T-helper 1 cell treated with Interleukin-12 subunit alpha and Interleukin-12 subunit beta and Interleukin-4 antibody, amounts not matched to agents 30 μg/mL and 1 μg/mL, for 36 hours (primary cell): ENCODE data around the gene GPATCH1.

Experiments used
- H3K27ac Mint-ChIP-seq: one replicate; pipeline ENCODE4 v1.8.0; 2021; ENCODE audit warnings: mild to moderate bottlenecking, mixed read lengths
- H3K27me3 Mint-ChIP-seq: one replicate; pipeline ENCODE4 v1.8.0; 2021; ENCODE audit warnings: low read depth, mixed read lengths
- H3K36me3 Mint-ChIP-seq: one replicate; pipeline ENCODE4 v1.8.0; 2021; ENCODE audit warnings: low read depth, mixed read lengths
- H3K4me1 Mint-ChIP-seq: one replicate; pipeline ENCODE4 v1.8.0; 2021; ENCODE audit warnings: low read depth, mixed read lengths
- H3K4me3 Mint-ChIP-seq: one replicate; pipeline ENCODE4 v1.8.0; 2021; ENCODE audit warnings: mild to moderate bottlenecking, moderate library complexity, mixed read lengths
- H3K9me3 Mint-ChIP-seq: one replicate; pipeline ENCODE4 v1.8.0; 2021; ENCODE audit warnings: mixed read lengths

GPATCH1 gene

DNA sequence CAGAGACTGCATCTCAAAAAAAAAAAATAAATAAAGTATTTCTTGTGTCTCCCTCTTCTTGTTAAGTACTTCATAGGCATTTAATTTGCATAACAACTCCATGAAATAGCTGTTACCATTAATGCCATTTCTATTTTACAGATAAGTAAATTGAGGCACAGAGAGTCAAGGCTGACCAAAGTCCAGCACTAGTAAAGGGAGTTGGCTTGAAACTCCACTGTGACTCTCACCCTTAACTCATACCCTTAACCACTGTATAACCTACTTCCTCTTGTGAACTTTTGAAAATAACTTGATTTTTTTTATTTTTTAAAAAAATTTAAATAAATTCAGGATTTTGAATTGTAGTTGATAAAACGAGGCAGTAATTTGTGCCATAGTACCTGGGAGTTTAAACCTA, 6.0 kb downstream of the GPATCH1 start:
- Mint-ChIP-seq H3K4me3 (no peak overlapping the region), H3K27ac (no peak overlapping the region), H3K4me1 (peaks cover 4% of the 10 kb centered on the region), H3K36me3 (peaks cover 10% of the 10 kb centered on the region), H3K9me3 (no peaks in the 10 kb centered on the region), H3K27me3 (no peaks in the 10 kb centered on the region)

- no peaks in the 10 kb centered on the region for H3K4me1 Mint-ChIP-seq
- H3K27ac Mint-ChIP-seq: peak overlapping the region; percentile 14
- H3K27me3 Mint-ChIP-seq: no peaks in the 10 kb centered on the region
- no peak overlapping the region for H3K4me3 Mint-ChIP-seq
- no peaks in the 10 kb centered on the region for H3K9me3 Mint-ChIP-seq
- peaks cover 16% of the 10 kb centered on the region for H3K36me3 Mint-ChIP-seq
Observed at GRCh38 chr19:33089010-33089409, 8.0 kb downstream of the GPATCH1 start.

DNA sequence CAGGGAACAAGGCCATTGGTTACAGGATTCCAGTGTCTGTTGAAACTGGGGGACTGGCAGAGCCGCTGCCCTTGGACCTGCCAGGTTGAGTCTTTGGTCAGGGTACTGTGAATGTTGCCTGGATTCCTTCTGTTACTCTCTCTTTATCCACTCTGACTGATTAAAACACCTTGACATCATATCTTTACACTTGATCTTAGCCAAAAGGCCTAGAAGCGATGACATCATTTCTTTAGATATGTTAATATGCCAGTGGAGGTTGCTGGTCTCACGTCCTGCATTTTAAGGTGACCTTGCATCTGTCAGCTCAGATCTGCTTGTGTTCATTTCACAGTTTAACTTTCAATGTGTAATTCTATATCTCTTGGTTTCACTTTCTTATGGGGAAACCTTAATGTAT, 9.2 kb downstream of the GPATCH1 start:
- Mint-ChIP-seq H3K27me3 (no peaks in the 10 kb centered on the region), H3K27ac (no peak overlapping the region), H3K36me3 (peaks cover 24% of the 10 kb centered on the region), H3K4me3 (no peak overlapping the region), H3K9me3 (no peaks in the 10 kb centered on the region), H3K4me1 (no peaks in the 10 kb centered on the region)

DNA sequence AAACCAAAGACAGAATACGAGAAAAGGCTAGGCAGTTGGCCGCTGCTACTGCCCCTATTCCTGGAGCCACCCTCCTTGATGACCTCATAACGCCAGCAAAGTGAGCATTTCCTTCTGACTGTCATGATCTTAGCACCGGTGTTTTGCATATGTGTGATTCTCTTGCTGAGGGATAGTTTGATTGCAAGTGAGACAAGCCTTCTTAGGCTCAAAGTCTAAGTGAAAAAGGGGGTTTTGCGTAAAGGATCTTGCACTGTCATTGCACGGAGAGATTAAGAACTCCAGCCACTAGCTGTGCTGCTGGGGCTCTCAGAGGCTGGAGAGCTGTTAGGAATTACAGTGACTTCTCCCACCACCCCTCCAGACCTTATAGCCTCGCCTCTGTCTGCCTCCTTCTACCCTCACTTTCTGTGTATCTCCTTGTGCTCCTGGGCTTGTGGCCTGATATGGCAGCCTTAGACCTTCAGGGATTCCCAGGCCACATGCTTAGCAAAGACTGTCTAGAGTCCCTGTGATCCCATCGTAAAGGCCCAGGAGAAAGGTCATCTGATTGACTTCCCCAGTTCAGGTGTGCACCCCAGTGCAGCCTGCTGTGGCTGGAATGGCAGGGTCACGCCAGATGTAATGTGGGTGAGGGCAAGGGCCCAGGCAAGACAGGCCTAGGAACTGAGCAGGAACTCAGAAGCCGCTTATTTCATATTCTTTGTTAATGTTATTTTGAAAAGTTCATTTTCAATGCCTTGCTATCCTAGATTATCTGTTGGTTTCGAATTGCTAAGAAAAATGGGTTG, 12.6 kb downstream of the GPATCH1 start:
- Mint-ChIP-seq H3K27ac (no peak overlapping the region), H3K4me1 (no peaks in the 10 kb centered on the region), H3K36me3 (peaks cover 41% of the 10 kb centered on the region), H3K9me3 (no peaks in the 10 kb centered on the region), H3K27me3 (no peaks in the 10 kb centered on the region), H3K4me3 (no peak overlapping the region)

- H3K27ac Mint-ChIP-seq: no peak overlapping the region
- H3K4me1 Mint-ChIP-seq: no peaks in the 10 kb centered on the region
- no peak overlapping the region for H3K4me3 Mint-ChIP-seq
- no peaks in the 10 kb centered on the region for H3K27me3 Mint-ChIP-seq
- H3K36me3 Mint-ChIP-seq: peaks cover 39% of the 10 kb centered on the region
- H3K9me3 Mint-ChIP-seq: no peaks in the 10 kb centered on the region
Observed at GRCh38 chr19:33094436-33095067, 13.6 kb downstream of the GPATCH1 start.

GRCh38 chr19:33096005-33096404, 15.0 kb downstream of the GPATCH1 start:
- Mint-ChIP-seq H3K27me3 (no peaks in the 10 kb centered on the region), H3K36me3 (peaks cover 36% of the 10 kb centered on the region), H3K4me1 (no peaks in the 10 kb centered on the region), H3K9me3 (no peaks in the 10 kb centered on the region), H3K27ac (no peak overlapping the region), H3K4me3 (no peak overlapping the region)

DNA sequence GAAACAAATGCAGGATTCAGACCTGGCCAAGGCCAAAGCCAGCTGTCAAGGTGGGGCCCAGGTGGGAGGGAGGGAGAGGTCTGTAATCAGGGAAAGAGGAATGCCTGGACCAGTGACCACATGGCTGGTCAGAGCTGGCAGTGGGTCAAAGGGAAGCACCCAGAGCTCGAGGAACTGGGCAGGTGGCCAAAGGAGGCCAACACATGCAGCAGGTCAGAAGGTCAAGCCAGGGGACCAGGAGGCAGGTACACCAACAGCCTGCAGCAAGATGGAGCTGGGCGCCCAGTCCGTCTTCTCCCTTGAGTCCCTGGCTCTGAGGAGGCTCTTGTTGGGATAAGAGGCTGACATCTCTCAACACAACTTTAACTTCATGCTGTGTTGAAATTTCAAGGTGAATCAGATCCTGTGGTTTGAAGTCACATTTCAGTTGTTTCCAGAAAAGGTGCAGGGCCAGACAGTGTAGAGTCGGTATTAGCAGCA, 17.1 kb downstream of the GPATCH1 start:
- Mint-ChIP-seq H3K4me1 (no peaks in the 10 kb centered on the region), H3K9me3 (no peaks in the 10 kb centered on the region), H3K27me3 (no peaks in the 10 kb centered on the region), H3K27ac (no peak overlapping the region), H3K36me3 (peaks cover 42% of the 10 kb centered on the region), H3K4me3 (no peak overlapping the region)

DNA sequence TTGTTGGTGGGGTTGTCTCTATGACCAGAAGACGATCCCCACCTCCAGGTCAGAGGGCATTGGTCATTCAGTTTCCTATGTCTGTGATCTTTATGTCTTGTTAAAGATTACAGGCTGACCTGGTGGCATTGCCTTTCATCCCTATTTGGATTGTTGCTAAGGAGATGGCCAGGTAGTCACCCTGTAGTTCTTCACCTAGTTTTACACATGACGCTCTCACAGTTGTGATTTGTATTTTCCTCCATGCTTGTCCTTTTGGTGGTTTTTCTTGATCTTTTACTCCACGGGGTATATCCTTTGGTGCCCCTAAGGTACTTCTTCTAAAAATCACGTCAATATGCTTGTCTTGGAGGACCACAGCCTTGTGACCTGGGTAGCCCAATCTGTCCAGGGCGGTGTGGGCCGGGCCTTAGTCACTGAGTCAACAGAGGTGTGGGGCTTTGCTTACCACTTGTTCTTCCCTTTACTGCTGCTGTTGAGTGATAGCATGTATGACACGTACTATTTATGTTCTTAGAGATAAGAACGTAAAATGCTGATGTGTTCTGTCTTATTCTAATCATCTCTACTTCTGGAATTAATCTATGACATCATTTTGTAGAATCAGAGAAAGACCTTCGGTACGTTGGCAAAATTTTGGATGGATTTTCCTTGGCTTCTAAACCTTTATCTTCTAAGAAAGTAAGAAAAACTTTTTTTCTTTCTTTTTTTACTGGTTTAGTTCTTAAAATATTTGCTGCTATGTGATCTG, 20.1 kb downstream of the GPATCH1 start:
- peaks cover 28% of the 10 kb centered on the region for H3K36me3 Mint-ChIP-seq

DNA sequence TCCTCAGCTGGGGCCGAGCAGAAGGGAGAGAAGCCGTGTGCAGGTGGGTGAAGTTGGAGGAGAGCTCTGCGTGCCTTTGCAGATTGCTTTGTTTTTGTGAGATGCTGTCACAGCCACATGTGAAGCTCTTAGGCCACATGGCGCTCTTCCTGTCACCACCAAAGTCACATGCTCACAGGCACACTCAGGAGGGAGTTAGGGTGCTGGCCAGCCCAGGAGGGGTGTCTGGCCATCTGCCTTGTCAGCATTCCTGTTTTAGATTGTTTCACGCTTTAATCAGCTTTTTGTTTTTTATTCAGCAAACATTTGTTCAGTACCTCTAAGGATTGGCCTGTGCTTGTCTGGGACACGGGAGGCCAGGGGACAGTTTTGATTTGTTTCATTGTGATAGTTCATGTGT, 21.9 kb downstream of the GPATCH1 start:
- Mint-ChIP-seq H3K27ac (no peak overlapping the region), H3K4me3 (no peak overlapping the region), H3K27me3 (no peaks in the 10 kb centered on the region), H3K9me3 (no peaks in the 10 kb centered on the region), H3K36me3 (peaks cover 21% of the 10 kb centered on the region), H3K4me1 (no peaks in the 10 kb centered on the region)

More for the DNA sequence above, 20.1 kb downstream of the GPATCH1 start:
- no peaks in the 10 kb centered on the region for H3K27me3 Mint-ChIP-seq
- no peaks in the 10 kb centered on the region for H3K4me1 Mint-ChIP-seq
- H3K27ac Mint-ChIP-seq: no peak overlapping the region
- H3K4me3 Mint-ChIP-seq: no peak overlapping the region
- no peaks in the 10 kb centered on the region for H3K9me3 Mint-ChIP-seq

DNA sequence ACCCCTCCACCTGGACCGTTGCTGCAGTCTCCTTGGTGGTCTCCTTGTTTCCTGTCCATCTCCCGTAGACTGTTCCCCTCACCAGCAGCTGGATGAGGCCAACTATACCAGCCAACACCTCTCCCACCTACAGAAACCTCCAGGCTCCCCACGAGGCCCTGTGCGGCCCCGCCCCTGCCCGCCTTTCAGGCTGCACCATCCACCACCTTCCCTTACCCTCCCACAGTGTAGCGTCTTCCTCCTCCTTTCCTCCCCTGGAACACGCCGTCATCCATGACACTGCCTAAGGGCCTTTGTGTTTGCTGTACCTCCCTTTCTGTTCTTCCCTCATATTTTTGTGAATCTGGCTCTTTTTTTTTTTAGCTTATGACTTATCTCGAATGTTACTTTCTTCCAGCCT, 27.2 kb downstream of the GPATCH1 start:
- H3K27ac Mint-ChIP-seq: no peak overlapping the region
- H3K9me3 Mint-ChIP-seq: no peaks in the 10 kb centered on the region
- H3K27me3 Mint-ChIP-seq: no peaks in the 10 kb centered on the region
- H3K4me1 Mint-ChIP-seq: no peaks in the 10 kb centered on the region
- H3K4me3 Mint-ChIP-seq: no peak overlapping the region
- peaks cover 26% of the 10 kb centered on the region for H3K36me3 Mint-ChIP-seq

- Mint-ChIP-seq H3K27me3 (no peaks in the 10 kb centered on the region), H3K36me3 (peaks cover 28% of the 10 kb centered on the region), H3K9me3 (no peaks in the 10 kb centered on the region), H3K27ac (no peak overlapping the region), H3K4me3 (no peak overlapping the region), H3K4me1 (no peaks in the 10 kb centered on the region)
Observed at GRCh38 chr19:33110137-33110910, 29.3 kb downstream of the GPATCH1 start.

DNA sequence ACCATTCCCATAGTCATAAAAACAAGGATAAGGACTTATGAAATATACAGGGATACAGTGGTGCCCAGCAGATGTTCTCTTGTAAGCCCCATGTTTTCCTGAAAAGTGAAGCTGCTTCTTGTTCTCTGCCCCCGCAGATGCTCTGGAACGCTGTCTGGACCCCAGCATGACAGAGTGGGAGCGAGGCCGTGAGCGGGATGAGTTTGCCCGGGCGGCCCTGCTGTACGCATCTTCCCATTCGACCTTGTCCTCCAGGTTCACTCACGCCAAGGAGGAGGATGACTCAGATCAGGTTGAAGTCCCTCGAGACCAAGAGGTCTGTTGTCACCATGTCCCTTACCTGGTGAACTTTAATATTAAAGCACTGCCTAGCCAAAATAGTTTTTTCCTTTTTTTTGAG, 30.6 kb downstream of the GPATCH1 start:
- no peak overlapping the region for H3K27ac Mint-ChIP-seq
- H3K4me3 Mint-ChIP-seq: no peak overlapping the region
- peaks cover 35% of the 10 kb centered on the region for H3K36me3 Mint-ChIP-seq
- no peaks in the 10 kb centered on the region for H3K9me3 Mint-ChIP-seq
- no peaks in the 10 kb centered on the region for H3K27me3 Mint-ChIP-seq
- H3K4me1 Mint-ChIP-seq: no peaks in the 10 kb centered on the region

GRCh38 chr19:33114312-33114711, 33.3 kb downstream of the GPATCH1 start:
- H3K4me3 Mint-ChIP-seq: no peak overlapping the region
- no peaks in the 10 kb centered on the region for H3K9me3 Mint-ChIP-seq
- H3K27me3 Mint-ChIP-seq: no peaks in the 10 kb centered on the region
- H3K36me3 Mint-ChIP-seq: peaks cover 43% of the 10 kb centered on the region
- H3K4me1 Mint-ChIP-seq: no peaks in the 10 kb centered on the region
- no peak overlapping the region for H3K27ac Mint-ChIP-seq

DNA sequence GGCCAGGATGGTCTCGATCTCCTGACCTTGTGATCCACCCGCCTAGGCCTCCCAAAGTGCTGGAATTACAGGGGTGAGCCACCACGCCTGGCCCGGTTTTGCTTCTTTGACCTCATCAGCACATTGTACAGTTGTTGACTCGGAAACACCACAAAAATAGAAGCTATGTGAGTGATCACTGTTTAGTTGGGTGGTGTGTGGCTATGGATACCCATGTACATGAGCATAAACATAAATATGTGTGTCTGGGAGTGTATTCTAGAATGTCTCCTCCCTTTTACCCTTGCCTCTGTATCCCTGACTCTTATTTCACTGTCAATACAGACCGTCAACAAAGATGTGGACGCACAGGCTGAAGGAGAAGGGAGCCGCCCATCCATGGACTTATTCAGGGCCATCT, 36.5 kb downstream of the GPATCH1 start:
- Mint-ChIP-seq H3K27me3 (no peaks in the 10 kb centered on the region), H3K9me3 (no peaks in the 10 kb centered on the region), H3K36me3 (peaks cover 31% of the 10 kb centered on the region), H3K4me3 (no peak overlapping the region), H3K27ac (no peak overlapping the region), H3K4me1 (peaks cover 2% of the 10 kb centered on the region)
